HG02763 (cell line): ENCODE data around the gene TMEM141.
"Not testable (repeated sequence)": the region's sequence is repeated elsewhere in the genome, so short reads cannot be mapped to it uniquely, and the experiment has no call there.

Experiments
- ATAC-seq: cut with Tn5 transposase; IDR thresholded peaks from one replicate; pipeline ENCODE4 v1.9.1; 2021; ENCODE audit warnings: mild to moderate bottlenecking, moderate library complexity; ENCODE audit not compliant: unreplicated experiment

Gene TMEM141

GRCh38 chr9:136829981-136830885 lies 39.1 kb downstream of the TMEM141 start:
- ATAC-seq: no peak

- ATAC-seq: no peak
These were observed 40.0 kb downstream of the TMEM141 start for GRCh38 chr9:136831002-136831719.

GRCh38 chr9:136831720-136832104 lies 40.6 kb downstream of the TMEM141 start:
- no peak for ATAC-seq

GRCh38 chr9:136832581-136832980 lies 41.4 kb downstream of the TMEM141 start:
- ATAC-seq: no peak

GRCh38 chr9:136833381-136834048 lies 42.4 kb downstream of the TMEM141 start:
- ATAC-seq: not testable (repeated sequence)

- no peak for ATAC-seq
These were observed 44.2 kb downstream of the TMEM141 start for GRCh38 chr9:136835162-136835931.

- no peak for ATAC-seq
These were observed 45.1 kb downstream of the TMEM141 start for GRCh38 chr9:136835932-136836904.

GRCh38 chr9:136837146-136837855 lies 46.2 kb downstream of the TMEM141 start:
- ATAC-seq: no peak

GRCh38 chr9:136837856-136838277 lies 46.7 kb downstream of the TMEM141 start:
- not testable (repeated sequence) for ATAC-seq

- no peak for ATAC-seq
These were observed 47.4 kb downstream of the TMEM141 start for GRCh38 chr9:136838314-136839228.

GRCh38 chr9:136839229-136840139 lies 48.3 kb downstream of the TMEM141 start:
- ATAC-seq: no peak

GRCh38 chr9:136840140-136840876 lies 49.2 kb downstream of the TMEM141 start:
- no peak for ATAC-seq

GRCh38 chr9:136840877-136841645 lies 49.9 kb downstream of the TMEM141 start:
- ATAC-seq: no peak

GRCh38 chr9:136841646-136842379 lies 50.7 kb downstream of the TMEM141 start:
- not testable (repeated sequence) for ATAC-seq
